Activated CD4-positive, CD25-positive, alpha-beta regulatory T cell (primary cell): Measurements from ENCODE around the gene NME7.
"Not testable (repeated sequence)": the region's sequence is repeated elsewhere in the genome, so short reads cannot be mapped to it uniquely, and the experiment has no call there.

Experiments used
- DNase-seq, 4 experiments: peaks; one replicate each; lab custom pipeline; 2025; lab: John Stamatoyannopoulos, UW

NME7 gene

GRCh38 chr1:169234780-169235179 is 132.8 kb downstream of the NME7 start:
- DNase-seq: no peak

GRCh38 chr1:169217636-169218035 is 150.0 kb downstream of the NME7 start:
- DNase-seq: no peak

- no peak for DNase-seq
These were observed 153.0 kb downstream of the NME7 start for GRCh38 chr1:169214598-169214997.

- no peak for DNase-seq
These were observed 155.5 kb downstream of the NME7 start for GRCh38 chr1:169212088-169212487.

- no peak for DNase-seq
These were observed 159.6 kb downstream of the NME7 start for GRCh38 chr1:169207797-169208520.

GRCh38 chr1:169204157-169204556 is 163.4 kb downstream of the NME7 start:
- DNase-seq: no peak

- DNase-seq: no peak
These were observed 164.6 kb downstream of the NME7 start for GRCh38 chr1:169202791-169203665.

GRCh38 chr1:169201084-169201619 is 166.4 kb downstream of the NME7 start:
- no peak for DNase-seq

- no peak for DNase-seq
These were observed 167.3 kb downstream of the NME7 start for GRCh38 chr1:169200319-169200718.

- no peak for DNase-seq
These were observed 171.0 kb downstream of the NME7 start for GRCh38 chr1:169196581-169196980.

GRCh38 chr1:169196161-169196560 is 171.4 kb downstream of the NME7 start:
- no peak for DNase-seq

- DNase-seq: no peak
These were observed 174.3 kb downstream of the NME7 start for GRCh38 chr1:169193191-169193850.

GRCh38 chr1:169186106-169186505 is 181.5 kb downstream of the NME7 start:
- no peak for DNase-seq

- no peak for DNase-seq
These were observed 182.8 kb downstream of the NME7 start for GRCh38 chr1:169184812-169185211.

- DNase-seq: no peak
These were observed 187.4 kb downstream of the NME7 start for GRCh38 chr1:169180174-169180573.

- DNase-seq: not testable (repeated sequence)
These were observed 188.2 kb downstream of the NME7 start for GRCh38 chr1:169179431-169179830.

GRCh38 chr1:169175461-169175860 is 192.1 kb downstream of the NME7 start:
- no peak for DNase-seq

GRCh38 chr1:169163059-169163458 is 204.5 kb downstream of the NME7 start:
- DNase-seq: no peak

GRCh38 chr1:169161496-169162194 is 206.0 kb downstream of the NME7 start:
- DNase-seq: no peak

- no peak for DNase-seq
These were observed 206.6 kb downstream of the NME7 start for GRCh38 chr1:169160845-169161495.

- no peak for DNase-seq
These were observed 211.0 kb downstream of the NME7 start for GRCh38 chr1:169156580-169156979.
